Right cardiac atrium (tissue), 5 donors: ENCODE results near the gene BOD1L2. TPM values are rescaled to one million over a fixed set of nuclear protein-coding genes. Genes with fewer than 3 reads are reported as not detected.
A peak's percentile ranks its signal among the peaks of the same experiment; 100 is the strongest.

Experiments used
- ATAC-seq, 2 donors: fragments of 200-7000 bp; cut with Tn5 transposase; one replicate each; pipeline versions ENCODE4 v1.8.0 to v1.9.1; 2020; ENCODE audit warnings: moderate library complexity in 2 of 2, mild to moderate bottlenecking in 1 of 2
- DNase-seq, 3 donors: peaks; one replicate each; pipeline ENCODE4 v3.0.0-alpha.2; 2020
- H3K27ac ChIP-seq: one replicate; pipeline ENCODE4 v1.5.1; 2013; ENCODE audit warnings: mild to moderate bottlenecking, low read length, control low read depth, moderate library complexity
- H3K27me3 ChIP-seq: one replicate; pipeline ENCODE4 v1.6.1; 2013; ENCODE audit not compliant: control insufficient read depth, insufficient read depth
- H3K4me1 ChIP-seq: one replicate; pipeline ENCODE4 v1.6.1; 2013; ENCODE audit warnings: low read length; ENCODE audit not compliant: control insufficient read depth, insufficient read depth
- H3K4me3 ChIP-seq: one replicate; pipeline ENCODE4 v1.5.1; 2013; ENCODE audit warnings: low read length, control low read depth
- H3K9me3 ChIP-seq: one replicate; pipeline ENCODE4 v1.6.1; 2013; ENCODE audit warnings: low read length; ENCODE audit not compliant: control insufficient read depth
- WGBS: extraction: QIAGEN DNeasy Blood & Tissue Kit; methylation state at CpG from one replicate; pipeline ENCODE4 v1.1.7; 2013; 5-methylcytosine and 5-hydroxymethylcytosine counted together
- intact Hi-C, 4 donors: fragments of 100-400 bp; cut with DNase I; formaldehyde crosslinking; loops; one replicate each; pipeline versions ENCODE4 v1.11.0 to v1.14.0; 2022 to 2023
- polyA plus RNA-seq: library from polyadenylated mRNA; stranded (reverse); fragments of 200-250 nt; gene quantifications from one replicate; pipeline ENCODE4 v1.2.3, GENCODE V29; 2013
- total RNA-seq, 4 donors: library from RNA; stranded (reverse); fragmentation: NEBNext Ultra II Directional; extraction: Animal tissue kit (Norgen Biotek cat#: 25700); gene quantifications; one replicate each; pipeline ENCODE4 v1.2.1, GENCODE V29; 2021
- donor health status: healthy with polysubstance abuse.
- donor health status: DM: no; HTN: yes; CAD: no.
- donor health status: DM: no; HTN: no; CAD: no.
- donor health status: DM: no; HTN: yes; CAD: no; lungs with severe emphysema.
- donor health status: DM: yes; HTN: yes; CAD: no.

The BOD1L2 gene
- total and polyA plus RNA-seq, 5 donors, result not detected

- H3K9me3 ChIP-seq, result no peaks in the 10 kb centered on the region
- H3K4me1 ChIP-seq, result no peaks in the 10 kb centered on the region
- intact Hi-C loops, result no loop called here
- H3K27me3 ChIP-seq, result no peaks in the 10 kb centered on the region
- 7% methylated on average over 7 of the region's 7 CpGs for WGBS
- ATAC-seq, result peak in 1 of 2 donors; percentile 14
- H3K27ac ChIP-seq, result no peak overlapping the region
- no peak overlapping the region for H3K4me3 ChIP-seq
- no peak for DNase-seq
Observed at GRCh38 chr18:57150828-57151227, 3.9 kb downstream of the BOD1L2 start.

GRCh38 chr18:57154191-57154830 lies 7.4 kb downstream of the BOD1L2 start:
- Histone ChIP-seq H3K4me3 (no peak overlapping the region), H3K4me1 (no peaks in the 10 kb centered on the region), H3K9me3 (no peaks in the 10 kb centered on the region), H3K27me3 (no peaks in the 10 kb centered on the region), H3K27ac (no peak overlapping the region)
- 45% methylated on average over 13 of the region's 13 CpGs for WGBS
- no peak for DNase-seq
- ATAC-seq, result no peak
- intact Hi-C loops, result no loop called here

- no peak for ATAC-seq
- Histone ChIP-seq H3K27me3 (no peaks in the 10 kb centered on the region), H3K4me1 (no peaks in the 10 kb centered on the region), H3K9me3 (no peaks in the 10 kb centered on the region), H3K4me3 (no peak overlapping the region), H3K27ac (no peak overlapping the region)
- 70% methylated on average over 6 of the region's 6 CpGs for WGBS
- intact Hi-C loops, result no loop called here
- no peak for DNase-seq
Observed at GRCh38 chr18:57164401-57164800, 17.5 kb downstream of the BOD1L2 start.

- Histone ChIP-seq H3K27me3 (no peaks in the 10 kb centered on the region), H3K27ac (no peak overlapping the region), H3K4me3 (no peak overlapping the region), H3K4me1 (no peaks in the 10 kb centered on the region), H3K9me3 (no peaks in the 10 kb centered on the region)
- WGBS, result 58% methylated on average over 1 of the region's 1 CpG
- ATAC-seq, result no peak
- DNase-seq, result no peak
- intact Hi-C loops, result no loop called here
Observed at GRCh38 chr18:57167617-57168308, 20.9 kb downstream of the BOD1L2 start.

GRCh38 chr18:57171026-57171425 lies 24.1 kb downstream of the BOD1L2 start:
- Histone ChIP-seq H3K4me1 (no peaks in the 10 kb centered on the region), H3K4me3 (no peak overlapping the region), H3K27me3 (no peaks in the 10 kb centered on the region), H3K27ac (no peak overlapping the region), H3K9me3 (no peaks in the 10 kb centered on the region)
- intact Hi-C loops, result no loop called here
- no peak for DNase-seq
- 21% methylated on average over 1 of the region's 1 CpG for WGBS
- ATAC-seq, result no peak

GRCh38 chr18:57175532-57175931 lies 28.6 kb downstream of the BOD1L2 start:
- no peaks in the 10 kb centered on the region for H3K4me1 ChIP-seq
- H3K4me3 ChIP-seq, result no peak overlapping the region
- WGBS, result 70% methylated on average over 2 of the region's 2 CpGs
- H3K9me3 ChIP-seq, result no peaks in the 10 kb centered on the region
- DNase-seq (no peak), ATAC-seq (no peak)
- H3K27me3 ChIP-seq, result no peaks in the 10 kb centered on the region
- H3K27ac ChIP-seq, result no peak overlapping the region
- intact Hi-C loops, result no loop called here

GRCh38 chr18:57185434-57185833 lies 38.5 kb downstream of the BOD1L2 start:
- Histone ChIP-seq H3K9me3 (no peaks in the 10 kb centered on the region), H3K4me1 (no peaks in the 10 kb centered on the region), H3K27ac (no peak overlapping the region), H3K27me3 (no peaks in the 10 kb centered on the region), H3K4me3 (no peak overlapping the region)
- ATAC-seq, result no peak
- DNase-seq, result no peak
- 78% methylated on average over 1 of the region's 1 CpG for WGBS
- intact Hi-C loops, result loop anchor here in 1 of 4 donors (10.0 kb wide), 1 partner anchor 61 kb away; no protein-coding TSS in a partner anchor

- intact Hi-C loops, result loop anchor here in 1 of 4 donors (10.0 kb wide), 1 partner anchor 64 kb away; no protein-coding TSS in a partner anchor
- H3K4me3 ChIP-seq, result no peak overlapping the region
- DNase-seq (no peak), ATAC-seq (no peak)
- no peak overlapping the region for H3K27ac ChIP-seq
- 49% methylated on average over 6 of the region's 6 CpGs for WGBS
- no peaks in the 10 kb centered on the region for H3K27me3 ChIP-seq
- no peaks in the 10 kb centered on the region for H3K9me3 ChIP-seq
- H3K4me1 ChIP-seq, result no peaks in the 10 kb centered on the region
Observed at GRCh38 chr18:57188851-57189557, 42.1 kb downstream of the BOD1L2 start.

- H3K4me3 ChIP-seq, result no peak overlapping the region
- 83% methylated on average over 1 of the region's 1 CpG for WGBS
- H3K27me3 ChIP-seq, result no peaks in the 10 kb centered on the region
- no peaks in the 10 kb centered on the region for H3K4me1 ChIP-seq
- intact Hi-C loops, result no loop called here
- DNase-seq (no peak), ATAC-seq (no peak)
- H3K27ac ChIP-seq, result no peak overlapping the region
- no peaks in the 10 kb centered on the region for H3K9me3 ChIP-seq
Observed at GRCh38 chr18:57190026-57190425, 43.1 kb downstream of the BOD1L2 start.

- no peak for DNase-seq
- no peaks in the 10 kb centered on the region for H3K4me1 ChIP-seq
- H3K27me3 ChIP-seq, result no peaks in the 10 kb centered on the region
- H3K4me3 ChIP-seq, result no peak overlapping the region
- intact Hi-C loops, result no loop called here
- H3K9me3 ChIP-seq, result no peaks in the 10 kb centered on the region
- 69% methylated on average over 3 of the region's 3 CpGs for WGBS
- ATAC-seq, result no peak
- H3K27ac ChIP-seq, result no peak overlapping the region
Observed at GRCh38 chr18:57194070-57194469, 47.2 kb downstream of the BOD1L2 start.

GRCh38 chr18:57194622-57195021 lies 47.7 kb downstream of the BOD1L2 start:
- ATAC-seq (no peak), DNase-seq (no peak)
- H3K27me3 ChIP-seq, result no peaks in the 10 kb centered on the region
- H3K9me3 ChIP-seq, result no peaks in the 10 kb centered on the region
- intact Hi-C loops, result no loop called here
- no peak overlapping the region for H3K4me3 ChIP-seq
- WGBS, result 72% methylated on average over 3 of the region's 3 CpGs
- no peak overlapping the region for H3K27ac ChIP-seq
- H3K4me1 ChIP-seq, result no peaks in the 10 kb centered on the region
